H1 (cell line): ENCODE measurements around the gene RNF114.

Experiments
- BCL11A ChIP-seq, 2 experiments: IDR thresholded peaks; one replicate each; pipeline ENCODE4 v1.6.1; 2011; ENCODE audit warnings: low read depth in 2 of 2, low read length in 2 of 2, mild to moderate bottlenecking in 2 of 2
- CTCF ChIP-seq, 3 experiments: IDR thresholded peaks; 1 replicate in 2 of 3; 2 replicates in 1 of 3; pipeline versions ENCODE4 v1.5.1 to v1.6.1; 2011; ENCODE audit warnings: low read length in 3 of 3, mild to moderate bottlenecking in 3 of 3, inconsistent platforms in 2 of 3, low read depth in 1 of 3, moderate library complexity in 1 of 3; ENCODE audit not compliant: insufficient read depth in 1 of 3; ENCODE audit errors: control extremely low read depth in 1 of 3
- EP300 ChIP-seq, 2 experiments: IDR thresholded peaks; 1 replicate in 1 of 2; 2 replicates in 1 of 2; pipeline ENCODE4 v1.6.1; 2011 to 2012; ENCODE audit warnings: low read depth in 2 of 2, low read length in 2 of 2, mild to moderate bottlenecking in 2 of 2, borderline replicate concordance in 1 of 2, inconsistent platforms in 1 of 2, moderate library complexity in 1 of 2
- GTF2F1 ChIP-seq: IDR thresholded peaks from 2 replicates; pipeline ENCODE4 v1.6.1; 2012; ENCODE audit warnings: low read depth, low read length, improper control_type of control experiment, borderline replicate concordance
- KDM1A ChIP-seq: fragments of 200-600, 300-600 bp; sonication (generic); IDR thresholded peaks from 2 replicates; pipeline ENCODE4 v1.7.1; 2016; ENCODE audit warnings: mild to moderate bottlenecking, low read length, borderline replicate concordance
- MAFK ChIP-seq: IDR thresholded peaks from 2 replicates; pipeline ENCODE4 v1.6.1; 2012; ENCODE audit warnings: low read depth, mild to moderate bottlenecking, improper control_type of control experiment, low read length
- NRF1 ChIP-seq: IDR thresholded peaks from 2 replicates; pipeline ENCODE4 v1.6.1; 2011; ENCODE audit warnings: mild to moderate bottlenecking, low read depth, low read length, improper control_type of control experiment
- POLR2A ChIP-seq, 2 experiments: IDR thresholded peaks; 1 replicate in 1 of 2; 2 replicates in 1 of 2; pipeline ENCODE4 v1.6.1; 2011; ENCODE audit warnings: low read depth in 2 of 2, low read length in 2 of 2, mild to moderate bottlenecking in 2 of 2; ENCODE audit errors: control extremely low read depth in 1 of 2
- POLR2AphosphoS5 ChIP-seq: IDR thresholded peaks from 2 replicates; pipeline ENCODE4 v1.6.1; 2011; ENCODE audit warnings: low read depth, low read length
- SP1 ChIP-seq: IDR thresholded peaks from 2 replicates; pipeline ENCODE4 v1.6.1; 2011; ENCODE audit warnings: low read depth, low read length
- YY1 ChIP-seq: IDR thresholded peaks from 2 replicates; pipeline ENCODE4 v1.6.1; 2011; ENCODE audit warnings: low read depth, mild to moderate bottlenecking, low read length
- TF ChIP-seq, protein P1 (sequence below): IDR thresholded peaks from 2 replicates; pipeline ENCODE4 v1.6.1; 2012; ENCODE audit warnings: inconsistent platforms
- TF ChIP-seq, protein P2 (sequence below): IDR thresholded peaks from 2 replicates; pipeline ENCODE4 v1.6.1; 2012; ENCODE audit warnings: inconsistent platforms

- TF ChIP-seq CTCF (IDR thresholded peaks at IDR 0.05; ENCODE audit: control extremely low read depth in 1 of 3, insufficient read depth in 1 of 3, low read depth in 1 of 3, low read length in 3 of 3) (no peak), EP300 (IDR thresholded peaks at IDR 0.05; ENCODE audit: borderline replicate concordance in 1 of 2, low read depth in 2 of 2, low read length in 2 of 2) (no peak), NRF1 (no peak), POLR2A (IDR thresholded peaks at IDR 0.05; ENCODE audit: control extremely low read depth in 1 of 2, low read depth in 2 of 2, low read length in 2 of 2) (no peak), MAFK (no peak), YY1 (no peak), SP1 (no peak), KDM1A (no peak), POLR2AphosphoS5 (no peak), BCL11A (IDR thresholded peaks at IDR 0.05; ENCODE audit: low read depth in 2 of 2, low read length in 2 of 2) (no peak), GTF2F1 (no peak)
- TF ChIP-seq, protein P1, sequence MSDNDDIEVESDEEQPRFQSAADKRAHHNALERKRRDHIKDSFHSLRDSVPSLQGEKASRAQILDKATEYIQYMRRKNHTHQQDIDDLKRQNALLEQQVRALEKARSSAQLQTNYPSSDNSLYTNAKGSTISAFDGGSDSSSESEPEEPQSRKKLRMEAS, result no peak
- TF ChIP-seq, protein P2, sequence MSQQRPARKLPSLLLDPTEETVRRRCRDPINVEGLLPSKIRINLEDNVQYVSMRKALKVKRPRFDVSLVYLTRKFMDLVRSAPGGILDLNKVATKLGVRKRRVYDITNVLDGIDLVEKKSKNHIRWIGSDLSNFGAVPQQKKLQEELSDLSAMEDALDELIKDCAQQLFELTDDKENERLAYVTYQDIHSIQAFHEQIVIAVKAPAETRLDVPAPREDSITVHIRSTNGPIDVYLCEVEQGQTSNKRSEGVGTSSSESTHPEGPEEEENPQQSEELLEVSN, result no peak
Measured at GRCh38 chr20:50001784-50002311, 65.7 kb downstream of the RNF114 start.
